Fibroblast of lung (primary cell): ENCODE data around the gene MCF2L2. TPM values are rescaled to one million over a fixed set of nuclear protein-coding genes. Genes with fewer than 3 reads are reported as not detected.

Source experiments
- DNase-seq, 2 donors: peaks; one replicate each; pipeline versions ENCODE4 v3.0.0 to v3.0.0-alpha.2; 2010; ENCODE audit warnings: low read depth in 2 of 2
- H2AFZ ChIP-seq: 2 replicates; pipeline ENCODE4 v1.5.1; 2012; ENCODE audit warnings: low read length, control low read depth, inconsistent platforms
- H3K27ac ChIP-seq: 2 replicates; pipeline ENCODE4 v1.5.1; 2011; ENCODE audit warnings: low read length, control low read depth; ENCODE audit not compliant: insufficient read depth
- H3K27me3 ChIP-seq: 2 replicates; pipeline ENCODE4 v1.5.1; 2011; ENCODE audit warnings: mild to moderate bottlenecking, low read length; ENCODE audit not compliant: control insufficient read depth, insufficient read depth
- H3K36me3 ChIP-seq: 2 replicates; pipeline ENCODE4 v1.5.1; 2011; ENCODE audit warnings: low read length; ENCODE audit not compliant: control insufficient read depth, insufficient read depth
- H3K4me1 ChIP-seq: 2 replicates; pipeline ENCODE4 v1.5.1; 2011; ENCODE audit warnings: low read length; ENCODE audit not compliant: control insufficient read depth, insufficient read depth; ENCODE audit errors: extremely low read depth
- H3K4me2 ChIP-seq: 2 replicates; pipeline ENCODE4 v1.5.1; 2011; ENCODE audit warnings: low read length, control low read depth; ENCODE audit not compliant: insufficient read depth; ENCODE audit errors: extremely low read depth
- H3K4me3 ChIP-seq, 4 experiments: fragments of 200-600 bp in 1 of 4; sonication (generic) in 1 of 4; replicated peaks in 1 of 4; 2 replicates each; pipeline ENCODE4 v1.5.1; 2011 to 2016; ENCODE audit warnings: low read length in 4 of 4, low read depth in 3 of 4, mild to moderate bottlenecking in 3 of 4, control low read depth in 2 of 4, inconsistent platforms in 1 of 4, mixed read lengths in 1 of 4; ENCODE audit not compliant: insufficient read depth in 1 of 4; ENCODE audit errors: control extremely low read depth in 1 of 4
- H3K79me2 ChIP-seq: 2 replicates; pipeline ENCODE4 v1.5.1; 2012; ENCODE audit warnings: mild to moderate bottlenecking, low read length, inconsistent platforms; ENCODE audit not compliant: control insufficient read depth, insufficient read depth
- H3K9ac ChIP-seq: 2 replicates; pipeline ENCODE4 v1.5.1; 2011; ENCODE audit warnings: mild to moderate bottlenecking, low read length, control low read depth; ENCODE audit not compliant: insufficient read depth
- H3K9me3 ChIP-seq: 2 replicates; pipeline ENCODE4 v1.5.1; 2012; ENCODE audit warnings: low read depth, low read length; ENCODE audit not compliant: control insufficient read depth, insufficient read depth
- H4K20me1 ChIP-seq: 2 replicates; pipeline ENCODE4 v1.5.1; 2011; ENCODE audit warnings: low read length; ENCODE audit not compliant: control insufficient read depth, insufficient read depth; ENCODE audit errors: extremely low read depth
- EZH2 ChIP-seq: IDR thresholded peaks from 2 replicates; pipeline ENCODE4 v1.5.1; 2012; ENCODE audit warnings: low read length, control low read depth, mild to moderate bottlenecking; ENCODE audit errors: missing control alignments
- polyA plus RNA-seq, 2 donors: library from polyadenylated mRNA; depleted of rRNA in 1 of 2; stranded (reverse) in 1 of 2; unstranded in 1 of 2; fragments of >200 nt; gene quantifications; 2 replicates each; pipeline ENCODE4 v1.2.1, GENCODE V29; 2011 to 2012; ENCODE audit warnings: missing spikeins in 1 of 2
- total RNA-seq: library from RNA; depleted of rRNA; stranded (reverse); fragments of >200 nt; gene quantifications from 2 replicates; pipeline ENCODE4 v1.2.1, GENCODE V29; 2014
- TF ChIP-seq, protein P1 (sequence below), 2 donors: IDR thresholded peaks in 1 of 2; conservative IDR thresholded peaks in 1 of 2; 1 replicate in 1 of 2; 2 replicates in 1 of 2; pipeline ENCODE4 v1.5.1; 2011 to 2012; ENCODE audit warnings: low read length in 2 of 2, control low read depth in 1 of 2, inconsistent platforms in 1 of 2, low read depth in 1 of 2, mild to moderate bottlenecking in 1 of 2

The MCF2L2 gene
- total and polyA plus RNA-seq, 2 donors (not counting 1 experiment from before 2014, with no cell fraction given) = under 0.01 to 0.08 TPM

DNA sequence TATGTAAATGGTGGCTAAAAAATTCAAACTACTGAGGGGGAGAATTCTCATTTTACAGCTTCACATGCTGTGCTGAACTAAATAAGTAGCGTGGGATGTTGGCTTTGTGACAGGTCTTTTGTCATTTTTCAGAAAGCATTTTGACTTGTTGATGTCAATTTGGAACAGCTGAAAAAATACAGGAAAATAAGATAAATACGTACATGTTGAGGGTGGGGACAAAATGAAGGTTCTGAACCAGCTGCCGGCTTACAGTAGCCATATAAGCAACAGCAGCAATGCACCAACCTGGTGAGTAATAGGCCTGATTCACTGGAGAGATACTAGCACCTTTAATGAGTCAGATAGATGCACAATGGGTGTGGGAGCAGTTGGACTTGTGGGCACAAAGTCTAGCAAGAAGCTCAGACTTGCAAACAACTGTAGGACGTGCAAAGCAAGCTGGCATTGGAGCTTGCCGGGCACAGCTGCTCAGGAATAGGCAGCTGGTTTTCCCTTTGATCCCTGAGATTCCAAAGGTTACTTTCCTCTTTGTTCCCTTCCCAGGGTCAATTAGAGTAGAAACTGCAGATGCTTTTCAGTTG lies 162.5 kb downstream of the MCF2L2 start:
- H3K4me1 ChIP-seq = no peaks in the 10 kb centered on the region
- no peak for TF ChIP-seq EZH2
- TF ChIP-seq, protein P1, sequence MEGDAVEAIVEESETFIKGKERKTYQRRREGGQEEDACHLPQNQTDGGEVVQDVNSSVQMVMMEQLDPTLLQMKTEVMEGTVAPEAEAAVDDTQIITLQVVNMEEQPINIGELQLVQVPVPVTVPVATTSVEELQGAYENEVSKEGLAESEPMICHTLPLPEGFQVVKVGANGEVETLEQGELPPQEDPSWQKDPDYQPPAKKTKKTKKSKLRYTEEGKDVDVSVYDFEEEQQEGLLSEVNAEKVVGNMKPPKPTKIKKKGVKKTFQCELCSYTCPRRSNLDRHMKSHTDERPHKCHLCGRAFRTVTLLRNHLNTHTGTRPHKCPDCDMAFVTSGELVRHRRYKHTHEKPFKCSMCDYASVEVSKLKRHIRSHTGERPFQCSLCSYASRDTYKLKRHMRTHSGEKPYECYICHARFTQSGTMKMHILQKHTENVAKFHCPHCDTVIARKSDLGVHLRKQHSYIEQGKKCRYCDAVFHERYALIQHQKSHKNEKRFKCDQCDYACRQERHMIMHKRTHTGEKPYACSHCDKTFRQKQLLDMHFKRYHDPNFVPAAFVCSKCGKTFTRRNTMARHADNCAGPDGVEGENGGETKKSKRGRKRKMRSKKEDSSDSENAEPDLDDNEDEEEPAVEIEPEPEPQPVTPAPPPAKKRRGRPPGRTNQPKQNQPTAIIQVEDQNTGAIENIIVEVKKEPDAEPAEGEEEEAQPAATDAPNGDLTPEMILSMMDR (conservative IDR thresholded peaks at IDR 0.05 in 1 of 2, IDR thresholded peaks at IDR 0.05 in 1 of 2; ENCODE audit: low read depth in 1 of 2, low read length in 2 of 2) = no peak
- no peak overlapping the region for H3K9ac ChIP-seq
- H3K79me2 ChIP-seq = no peaks in the 10 kb centered on the region
- DNase-seq = peak; percentile 79 to 96
- no peak overlapping the region for H3K4me2 ChIP-seq
- H3K36me3 ChIP-seq = no peaks in the 10 kb centered on the region
- H3K4me3 ChIP-seq = no peak overlapping the region
- no peaks in the 10 kb centered on the region for H3K9me3 ChIP-seq
- H3K27me3 ChIP-seq = no peaks in the 10 kb centered on the region
- H3K27ac ChIP-seq = no peak overlapping the region
- H4K20me1 ChIP-seq = no peaks in the 10 kb centered on the region
- H2AFZ ChIP-seq = no peak overlapping the region

GRCh38 chr3:183265157-183265642 lies 163.2 kb downstream of the MCF2L2 start:
- Histone ChIP-seq H3K36me3 (no peaks in the 10 kb centered on the region), H3K4me3 (peak overlapping the region in 1 of 4 experiments; percentile 10)

DNA sequence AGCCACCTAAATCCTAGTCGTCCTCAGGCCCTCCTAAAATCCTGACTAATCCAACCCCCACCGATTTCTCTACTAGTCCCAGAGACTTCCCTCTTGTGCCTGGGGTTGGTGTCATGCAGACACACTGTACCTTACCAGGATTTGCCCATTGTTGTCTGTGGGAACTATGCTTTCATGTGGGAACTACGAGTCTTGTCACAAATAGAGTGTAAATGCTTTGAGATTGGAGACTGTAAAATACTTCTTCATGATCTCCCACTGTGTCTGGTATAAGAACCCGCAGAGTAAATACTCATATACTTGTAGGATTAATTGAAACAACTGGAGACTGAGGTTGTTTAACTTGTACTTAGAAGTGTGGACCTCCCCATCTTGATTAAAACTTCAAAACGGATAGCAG lies 164.2 kb downstream of the MCF2L2 start:
- Histone ChIP-seq H3K27me3 (no peaks in the 10 kb centered on the region), H3K79me2 (no peaks in the 10 kb centered on the region), H3K4me1 (no peaks in the 10 kb centered on the region), H3K36me3 (no peaks in the 10 kb centered on the region), H3K9me3 (no peaks in the 10 kb centered on the region), H3K27ac (no peak overlapping the region), H2AFZ (no peak overlapping the region), H3K9ac (no peak overlapping the region), H3K4me2 (no peak overlapping the region), H3K4me3 (no peak overlapping the region), H4K20me1 (no peaks in the 10 kb centered on the region)
- TF ChIP-seq, protein P1 (conservative IDR thresholded peaks at IDR 0.05 in 1 of 2, IDR thresholded peaks at IDR 0.05 in 1 of 2; ENCODE audit: low read depth in 1 of 2, low read length in 2 of 2) = no peak
- TF ChIP-seq EZH2 = no peak
- no peak for DNase-seq

More at GRCh38 chr3:183265157-183265642, 163.2 kb downstream of the MCF2L2 start:
- Histone ChIP-seq H3K4me2 (no peak overlapping the region), H3K4me1 (no peaks in the 10 kb centered on the region), H3K79me2 (no peaks in the 10 kb centered on the region), H3K9me3 (no peaks in the 10 kb centered on the region), H2AFZ (no peak overlapping the region), H3K27ac (no peak overlapping the region), H4K20me1 (no peaks in the 10 kb centered on the region), H3K27me3 (no peaks in the 10 kb centered on the region), H3K9ac (no peak overlapping the region)
- TF ChIP-seq, protein P1 (conservative IDR thresholded peaks at IDR 0.05 in 1 of 2, IDR thresholded peaks at IDR 0.05 in 1 of 2; ENCODE audit: low read depth in 1 of 2, low read length in 2 of 2) = no peak
- TF ChIP-seq EZH2 = no peak
- peak; percentile 60 to 69 for DNase-seq
